Esophagus squamous epithelium (tissue), 5 donors: ENCODE results near the gene STPG1. TPM values are rescaled to one million over a fixed set of nuclear protein-coding genes. Genes with fewer than 3 reads are reported as not detected.

ENCODE experiments used
- DNase-seq: peaks from one replicate; lab custom pipeline; 2025; lab: John Stamatoyannopoulos, UW
- H3K27ac ChIP-seq, 4 donors: fragments of 200-600 bp; sonication (generic); one replicate each; pipeline ENCODE4 v1.5.1; 2016 to 2019; ENCODE audit warnings: mild to moderate bottlenecking in 1 of 4
- H3K27me3 ChIP-seq, 4 donors: fragments of 200-600 bp; sonication (generic); 1 replicate in 3 of 4; 2 replicates in 1 of 4; pipeline versions ENCODE4 v1.5.1 to v1.6.0; 2017 to 2021; ENCODE audit warnings: antibody characterized with exemption in 1 of 4
- H3K36me3 ChIP-seq, 3 donors: fragments of 200-600 bp; sonication (generic); one replicate each; pipeline ENCODE4 v1.5.1; 2016 to 2019
- H3K4me1 ChIP-seq, 3 donors: fragments of 200-600 bp; sonication (generic); one replicate each; pipeline ENCODE4 v1.5.1; 2017 to 2019
- H3K4me3 ChIP-seq, 4 donors: fragments of 200-600 bp; sonication (generic); 1 replicate in 3 of 4; 2 replicates in 1 of 4; pipeline ENCODE4 v1.5.1; 2016 to 2019; ENCODE audit warnings: mild to moderate bottlenecking in 2 of 4, moderate library complexity in 1 of 4
- H3K9me3 ChIP-seq, 3 donors: fragments of 200-600 bp; sonication (generic); one replicate each; pipeline ENCODE4 v1.5.1; 2016 to 2019
- CTCF ChIP-seq, 6 experiments: fragments of 450-650 bp in 4 of 6; fragments of 200-600 bp in 2 of 6; sonication (generic) in 2 of 6; IDR thresholded peaks; one replicate each; pipeline ENCODE4 v1.5.1; 2016 to 2019; ENCODE audit warnings: antibody characterized with exemption in 6 of 6, mild to moderate bottlenecking in 4 of 6, moderate library complexity in 4 of 6
- POLR2A ChIP-seq, 4 donors: fragments of 450-650 bp; IDR thresholded peaks; one replicate each; pipeline ENCODE4 v1.6.1; 2017; ENCODE audit warnings: antibody characterized with exemption in 4 of 4, mild to moderate bottlenecking in 4 of 4, moderate library complexity in 3 of 4
- WGBS, 2 donors: methylation state at CpG; one replicate each; pipeline ENCODE4 v1.1.5; 2018; 5-methylcytosine and 5-hydroxymethylcytosine counted together
- intact Hi-C: fragments of 100-400 bp; cut with DNase I; formaldehyde crosslinking; loops from one replicate; pipeline ENCODE4 v1.15.0; 2022
- total RNA-seq, 4 donors: library from RNA; depleted of rRNA; stranded (reverse); fragments of >200 nt; gene quantifications; one replicate each; pipeline ENCODE4 v1.1.0, GENCODE V29; 2016
- donor health status: DM: yes; HTN: yes; CAD: no.

The STPG1 gene
- total RNA-seq, 4 donors from 2014 or later, result 2.6 to 6.9 (median 5.6) TPM

GRCh38 chr1:24309762-24310485, 103.7 kb downstream of the STPG1 start:
- Histone ChIP-seq H3K36me3 (no peaks in the 10 kb centered on the region), H3K9me3 (no peaks in the 10 kb centered on the region), H3K27ac (peak overlapping the region in 2 of 4 donors; percentile 22 to 73), H3K27me3 (no peaks in the 10 kb centered on the region), H3K4me3 (no peak overlapping the region), H3K4me1 (peaks cover 8 to 50% (median 11%) of the 10 kb centered on the region in 3 donors)
- no peak for TF ChIP-seq POLR2A (IDR thresholded peaks at IDR 0.05)
- DNase-seq, result no peak
- WGBS, 2 donors, result 77 to 79% methylated on average over 4 of the region's 4 CpGs
- intact Hi-C loops, result no loop called here

GRCh38 chr1:24308365-24309015, 105.1 kb downstream of the STPG1 start:
- no peak overlapping the region for H3K4me3 ChIP-seq
- TF ChIP-seq POLR2A (IDR thresholded peaks at IDR 0.05) (no peak), CTCF (IDR thresholded peaks at IDR 0.05) (peak in 2 of 6 experiments; percentile 10 to 25)
- no peaks in the 10 kb centered on the region for H3K27me3 ChIP-seq
- H3K27ac ChIP-seq, result no peak overlapping the region
- WGBS, 2 donors, result 65 to 77% methylated on average over 7 of the region's 7 CpGs
- H3K36me3 ChIP-seq, result no peaks in the 10 kb centered on the region
- intact Hi-C loops, result no loop called here
- H3K4me1 ChIP-seq, result peaks cover 8 to 46% (median 11%) of the 10 kb centered on the region in 3 donors
- DNase-seq, result no peak
- H3K9me3 ChIP-seq, result no peaks in the 10 kb centered on the region

Other genes with a start within 250 kb of the STPG1 start
- gene IFNLR1, start 226.5 kb downstream of the STPG1 start, total RNA-seq, result 1 to 10 TPM; 2.5 to 4.6 (median 3.5) TPM
- 100 to 1,000 TPM in 2 of 4 donors, 10 to 100 TPM in 2; 77.6 to 179 (median 115) TPM for gene GRHL3, start 94.4 kb downstream of the STPG1 start, total RNA-seq
- gene NIPAL3, start 2.0 kb upstream of the STPG1 start, total RNA-seq, result 10 to 100 TPM; 25.0 to 36.5 (median 31.3) TPM
- gene RCAN3, start 89.1 kb upstream of the STPG1 start, total RNA-seq, result 10 to 100 TPM; 14.4 to 24.1 (median 18.6) TPM
- gene NCMAP, start 142.3 kb upstream of the STPG1 start, total RNA-seq, result under 1 TPM in 2 of 4 donors, not detected in 2; 0.12 to 0.19 TPM
- gene SRRM1, start 229.5 kb upstream of the STPG1 start, total RNA-seq, result 10 to 100 TPM; 44.0 to 91.2 (median 58.1) TPM